B cell (primary cell): ENCODE measurements around the gene ZNF319. TPM values are rescaled to one million over a fixed set of nuclear protein-coding genes. Genes with fewer than 3 reads are reported as not detected.

Source experiments
- ATAC-seq: fragments of 200-7000 bp; cut with Tn5 transposase; one replicate; pipeline ENCODE4 v1.10.0; 2021; ENCODE audit warnings: low read depth, mild to moderate bottlenecking, moderate number of reproducible peaks, moderate library complexity
- CTCF ChIA-PET: fragments of 350-600 bp; sonication (Branson Sonifier 250); formaldehyde crosslinking; loops from one replicate; lab custom pipeline; 2021; ENCODE audit warnings: antibody characterized with exemption, inconsistent platforms; lab: Charles Lee
- POLR2A ChIA-PET: fragments of 350-600 bp; sonication (Branson Sonifier 250); formaldehyde crosslinking; loops from one replicate; lab custom pipeline; 2021; ENCODE audit warnings: antibody characterized with exemption; lab: Charles Lee
- DNase-seq: peaks from one replicate; pipeline ENCODE4 v3.0.0; 2013
- H2AFZ ChIP-seq: 2 replicates; pipeline ENCODE4 v1.6.1; 2012; ENCODE audit warnings: mild to moderate bottlenecking, low read depth, low read length; ENCODE audit not compliant: insufficient read depth, poor library complexity, severe bottlenecking
- H3K27ac ChIP-seq, 2 donors: 1 replicate in 1 of 2; 2 replicates in 1 of 2; pipeline ENCODE4 v1.5.1; 2012 to 2013; ENCODE audit warnings: low read length in 2 of 2, mild to moderate bottlenecking in 2 of 2, moderate library complexity in 1 of 2
- H3K27me3 ChIP-seq, 4 experiments: fragments of 200-600 bp in 1 of 4; sonication (generic) in 1 of 4; replicated peaks in 1 of 4; 1 replicate in 2 of 4; 2 replicates in 2 of 4; pipeline versions ENCODE4 v1.6.1 to v1.7.0; 2013 to 2016; ENCODE audit warnings: low read length in 3 of 4, mild to moderate bottlenecking in 2 of 4, mixed read lengths in 1 of 4, moderate library complexity in 1 of 4; ENCODE audit not compliant: insufficient read depth in 4 of 4, control insufficient read depth in 3 of 4; ENCODE audit errors: control extremely low read depth in 1 of 4
- H3K36me3 ChIP-seq, 2 experiments: replicated peaks in 1 of 2; 1 replicate in 1 of 2; 2 replicates in 1 of 2; pipeline versions ENCODE4 v1.6.1 to v1.7.1; 2013; ENCODE audit warnings: low read length in 1 of 2; ENCODE audit not compliant: insufficient read depth in 2 of 2, control insufficient read depth in 1 of 2; ENCODE audit errors: control extremely low read depth in 1 of 2, extremely low read depth in 1 of 2
- H3K4me1 ChIP-seq, 2 donors: fragments of 200-600 bp in 1 of 2; sonication (generic) in 1 of 2; 1 replicate in 1 of 2; 2 replicates in 1 of 2; pipeline versions ENCODE4 v1.5.1 to v1.6.1; 2013 to 2017; ENCODE audit warnings: low read length in 2 of 2; ENCODE audit not compliant: control insufficient read depth in 2 of 2, insufficient read depth in 2 of 2
- H3K4me2 ChIP-seq: replicated peaks from 2 replicates; pipeline ENCODE3; 2012; ENCODE audit warnings: mild to moderate bottlenecking, low read depth, low read length; ENCODE audit not compliant: poor library complexity, severe bottlenecking
- H3K4me3 ChIP-seq, 5 experiments: fragments of 200-600 bp in 1 of 5; sonication (generic) in 1 of 5; 1 replicate in 3 of 5; 2 replicates in 2 of 5; pipeline versions ENCODE4 v1.5.1 to v1.7.0; 2011 to 2016; ENCODE audit warnings: low read length in 4 of 5, mild to moderate bottlenecking in 4 of 5, low read depth in 2 of 5, control low read depth in 1 of 5, moderate library complexity in 1 of 5; ENCODE audit not compliant: insufficient read depth in 1 of 5; ENCODE audit errors: control extremely low read depth in 1 of 5, extremely low read depth in 1 of 5
- H3K79me2 ChIP-seq: fragments of 200-600 bp; sonication (generic); one replicate; pipeline ENCODE4 v1.6.0; 2016; ENCODE audit warnings: low read length; ENCODE audit not compliant: control insufficient read depth, insufficient read depth
- H3K9ac ChIP-seq: fragments of 200-600 bp; sonication (generic); 2 replicates; pipeline ENCODE4 v1.6.1; 2017; ENCODE audit warnings: mild to moderate bottlenecking, low read length, moderate library complexity
- H3K9me3 ChIP-seq, 3 donors: one replicate each; pipeline versions ENCODE4 v1.6.1 to v1.7.1; 2013; ENCODE audit warnings: low read length in 2 of 3; ENCODE audit not compliant: control insufficient read depth in 2 of 3, insufficient read depth in 1 of 3; ENCODE audit errors: control extremely low read depth in 1 of 3
- H4K20me1 ChIP-seq: 2 replicates; pipeline ENCODE4 v1.6.0; 2012; ENCODE audit warnings: mild to moderate bottlenecking, low read length; ENCODE audit not compliant: insufficient read depth, control insufficient read depth, poor library complexity, severe bottlenecking
- H3K27ac Mint-ChIP-seq: one replicate; pipeline ENCODE4 v1.8.0; 2021; ENCODE audit warnings: mixed read lengths
- H3K27me3 Mint-ChIP-seq: one replicate; pipeline ENCODE4 v1.8.0; 2021; ENCODE audit warnings: mixed read lengths
- H3K4me1 Mint-ChIP-seq: one replicate; pipeline ENCODE4 v1.8.0; 2021; ENCODE audit warnings: mixed read lengths
- H3K4me3 Mint-ChIP-seq: one replicate; pipeline ENCODE4 v1.8.0; 2021; ENCODE audit warnings: mixed read lengths
- H3K9me3 Mint-ChIP-seq: one replicate; pipeline ENCODE4 v1.8.0; 2022; ENCODE audit warnings: mixed read lengths; ENCODE audit not compliant: insufficient read depth
- CTCF ChIP-seq: fragments of 200-600 bp; IDR thresholded peaks from one replicate; pipeline ENCODE4 v1.8.0; 2022; ENCODE audit warnings: antibody characterized with exemption, mild to moderate bottlenecking
- EZH2 ChIP-seq: IDR thresholded peaks from 2 replicates; pipeline ENCODE4 v1.6.1; 2012; ENCODE audit warnings: borderline replicate concordance, low read depth, mild to moderate bottlenecking, moderate library complexity, low read length; ENCODE audit not compliant: insufficient read depth, poor library complexity, severe bottlenecking
- WGBS: methylation state at CpG from one replicate; pipeline ENCODE4 v1.1.5; 2013; ENCODE audit warnings: missing lambda C conversion rate; ENCODE audit not compliant: insufficient coverage; 5-methylcytosine and 5-hydroxymethylcytosine counted together
- intact Hi-C: fragments of 100-400 bp; cut with micrococcal nuclease; formaldehyde crosslinking; loops from one replicate; pipeline ENCODE4 v1.10.0; 2022
- polyA plus RNA-seq: library from polyadenylated mRNA; depleted of rRNA; stranded (reverse); fragments of >200 nt; gene quantifications from 2 replicates; pipeline ENCODE4 v1.2.3, GENCODE V29; 2012
- total RNA-seq, 2 donors: library from RNA; stranded (reverse); fragments of 120-200 nt in 1 of 2; gene quantifications; 1 replicate in 1 of 2; 2 replicates in 1 of 2; pipeline versions ENCODE4 v1.2.3 to v1.2.4, GENCODE V29; 2013 to 2022

Gene ZNF319
- total and polyA plus RNA-seq, 2 donors (not counting 1 experiment from before 2014, with no cell fraction given): 12.4 to 15.1 TPM

- WGBS: 90% methylated on average over 5 of the region's 8 CpGs
- Histone ChIP-seq H3K27me3 (no peaks in the 10 kb centered on the region), H4K20me1 (no peaks in the 10 kb centered on the region), H3K79me2 (no peaks in the 10 kb centered on the region), H3K4me1 (no peaks in the 10 kb centered on the region), H3K9ac (no peak overlapping the region), H3K36me3 (no peaks in the 10 kb centered on the region), H2AFZ (no peak overlapping the region), H3K27ac (no peak overlapping the region), H3K9me3 (no peaks in the 10 kb centered on the region), H3K4me3 (no peak overlapping the region), H3K4me2 (no peak overlapping the region)
- Mint-ChIP-seq H3K27me3 (peaks cover 11% of the 10 kb centered on the region), H3K9me3 (no peaks in the 10 kb centered on the region), H3K4me3 (no peak overlapping the region), H3K4me1 (no peaks in the 10 kb centered on the region), H3K27ac (no peak overlapping the region)
- no peak for DNase-seq
- intact Hi-C loops: no loop called here
- ChIA-PET POLR2A (no interaction called here), CTCF (no interaction called here)
- no peak for ATAC-seq
- TF ChIP-seq EZH2 (no peak), CTCF (no peak)
These were observed 43.4 kb downstream of the ZNF319 start for GRCh38 chr16:57956924-57957672.

GRCh38 chr16:57956270-57956808 lies 44.1 kb downstream of the ZNF319 start:
- peaks cover 8% of the 10 kb centered on the region for H3K27me3 Mint-ChIP-seq
- H3K4me3 ChIP-seq: no peak overlapping the region
- no peak overlapping the region for H3K27ac Mint-ChIP-seq
- CTCF ChIA-PET: no interaction called here
- no peaks in the 10 kb centered on the region for H3K27me3 ChIP-seq
- POLR2A ChIA-PET: no interaction called here
- H3K4me3 Mint-ChIP-seq: no peak overlapping the region
- intact Hi-C loops: no loop called here
- no peaks in the 10 kb centered on the region for H3K79me2 ChIP-seq
- H3K36me3 ChIP-seq: no peaks in the 10 kb centered on the region
- H3K4me1 ChIP-seq: no peaks in the 10 kb centered on the region
- ATAC-seq (no peak), DNase-seq (no peak)
- WGBS: 94% methylated on average over 5 of the region's 8 CpGs
- H3K9ac ChIP-seq: no peak overlapping the region
- no peaks in the 10 kb centered on the region for H3K4me1 Mint-ChIP-seq
- no peaks in the 10 kb centered on the region for H3K9me3 Mint-ChIP-seq
- no peak overlapping the region for H3K27ac ChIP-seq
- H2AFZ ChIP-seq: no peak overlapping the region
- no peak overlapping the region for H3K4me2 ChIP-seq
- no peak for TF ChIP-seq EZH2
- no peak for TF ChIP-seq CTCF
- no peaks in the 10 kb centered on the region for H3K9me3 ChIP-seq
- H4K20me1 ChIP-seq: no peaks in the 10 kb centered on the region
